Esophagus squamous epithelium (tissue), 4 donors: Measurements from ENCODE around the gene CDH15.

Experiments used
- CTCF ChIP-seq, 6 experiments: fragments of 450-650 bp in 4 of 6; fragments of 200-600 bp in 2 of 6; sonication (generic) in 2 of 6; IDR thresholded peaks; one replicate each; pipeline ENCODE4 v1.5.1; 2016 to 2019; ENCODE audit warnings: antibody characterized with exemption in 6 of 6, mild to moderate bottlenecking in 4 of 6, moderate library complexity in 4 of 6
- POLR2A ChIP-seq, 4 donors: fragments of 450-650 bp; IDR thresholded peaks; one replicate each; pipeline ENCODE4 v1.6.1; 2017; ENCODE audit warnings: antibody characterized with exemption in 4 of 4, mild to moderate bottlenecking in 4 of 4, moderate library complexity in 3 of 4

- TF ChIP-seq CTCF (IDR thresholded peaks at IDR 0.05) (no peak), POLR2A (IDR thresholded peaks at IDR 0.05) (no peak)
Observed at GRCh38 chr16:89150090-89150835, 21.3 kb upstream of the CDH15 start.
